A673 (cell line): ENCODE data around the gene TAB3.

Source experiments
- CTCF ChIP-seq: fragments of 300-800, 200-600 bp; sonication (generic); conservative IDR thresholded peaks from 2 replicates; pipeline ENCODE4 v1.5.1; 2017; ENCODE audit warnings: low read depth, mild to moderate bottlenecking, antibody characterized with exemption, low read length, moderate library complexity, mixed read lengths
- EZH2 ChIP-seq: fragments of 200-600 bp; sonication (generic); IDR thresholded peaks from 2 replicates; pipeline ENCODE4 v1.6.1; 2017; ENCODE audit warnings: borderline replicate concordance, low read depth, mild to moderate bottlenecking, mixed read lengths, antibody characterized with exemption, low read length; ENCODE audit not compliant: poor library complexity, severe bottlenecking

- TF ChIP-seq CTCF (no peak), EZH2 (no peak)
Observed at GRCh38 chrX:30920271-30920670, 31.2 kb upstream of the TAB3 start.
